Activated naive CD8-positive, alpha-beta T cell treated with anti-CD3 and anti-CD28 coated beads, Interleukin-2, amount 50 U/mL, for 16 hours (primary cell): ENCODE data around the gene ABHD14A.

Experiments used
- DNase-seq: peaks from one replicate; pipeline ENCODE4 v3.0.0-alpha.2; 2020; ENCODE audit warnings: low read depth, low spot score

Gene ABHD14A

DNA sequence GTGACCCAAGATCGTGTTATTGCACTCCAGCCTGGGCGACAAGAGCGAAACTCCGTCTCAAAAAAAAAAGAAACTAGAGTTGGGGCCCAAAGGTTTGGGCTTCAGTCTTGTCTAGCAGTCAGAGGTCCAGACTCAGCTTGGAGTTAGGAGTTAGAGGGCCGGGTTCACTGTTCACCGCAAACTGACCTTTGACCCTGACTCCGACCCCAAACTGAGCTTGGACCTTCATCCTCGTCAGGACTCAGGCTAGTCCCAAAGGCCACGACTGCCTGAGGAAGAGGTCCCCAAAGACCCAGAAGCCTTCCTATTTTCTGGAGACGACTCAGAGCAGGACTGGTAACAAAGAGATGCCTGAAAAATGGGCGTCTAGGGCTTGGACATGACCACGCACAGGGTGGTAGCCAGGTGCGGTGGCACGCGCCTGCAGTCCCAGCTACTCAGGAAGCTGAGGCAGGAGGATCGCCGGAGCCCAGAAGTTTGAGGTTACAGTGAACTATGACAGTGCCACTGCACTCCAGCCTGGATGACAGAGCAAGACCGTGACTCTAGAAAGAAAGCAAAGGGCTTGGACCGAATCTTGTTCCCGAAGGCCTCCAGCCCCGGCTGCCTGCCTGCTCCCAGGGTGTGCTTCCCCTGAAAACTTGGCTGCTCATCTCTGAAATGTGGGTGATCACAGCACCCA is 43.6 kb downstream of the ABHD14A start:
- DNase-seq = no peak

DNA sequence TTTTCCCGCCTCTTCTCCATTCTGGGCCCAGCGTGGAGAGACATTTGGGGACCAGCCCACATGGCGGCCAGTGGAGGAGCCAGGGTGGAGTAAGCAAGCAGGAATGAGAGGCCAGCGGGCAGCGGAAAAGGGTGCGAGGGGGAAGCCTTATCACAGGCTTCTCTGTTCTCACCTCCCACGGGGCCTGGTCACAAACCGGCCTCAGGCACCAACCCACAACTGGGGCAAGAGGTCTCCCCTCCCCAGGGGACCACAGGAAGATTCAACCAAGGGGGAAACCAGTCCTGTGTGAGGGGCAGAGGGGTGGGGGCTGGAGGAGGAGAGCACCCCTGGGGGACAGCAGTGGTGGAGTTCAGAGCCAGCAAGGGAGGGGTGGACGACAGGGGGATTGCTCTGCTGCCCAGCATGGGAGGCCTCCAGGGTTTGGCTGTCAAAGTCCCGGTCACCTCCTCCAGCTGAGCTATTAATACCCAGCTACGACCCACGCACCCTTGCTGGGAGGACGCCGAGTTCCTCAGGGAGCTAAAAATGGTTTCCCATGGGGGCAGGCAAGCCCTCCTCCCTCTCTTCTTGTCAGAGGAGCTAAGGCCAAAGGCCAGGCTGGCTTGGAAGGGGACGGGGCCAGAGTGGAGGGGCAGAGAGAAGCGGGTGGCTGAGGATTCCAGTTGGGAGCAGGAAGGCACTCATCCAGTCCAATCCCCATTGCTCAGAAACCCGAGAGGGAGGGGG is 44.7 kb downstream of the ABHD14A start:
- DNase-seq = no peak

DNA sequence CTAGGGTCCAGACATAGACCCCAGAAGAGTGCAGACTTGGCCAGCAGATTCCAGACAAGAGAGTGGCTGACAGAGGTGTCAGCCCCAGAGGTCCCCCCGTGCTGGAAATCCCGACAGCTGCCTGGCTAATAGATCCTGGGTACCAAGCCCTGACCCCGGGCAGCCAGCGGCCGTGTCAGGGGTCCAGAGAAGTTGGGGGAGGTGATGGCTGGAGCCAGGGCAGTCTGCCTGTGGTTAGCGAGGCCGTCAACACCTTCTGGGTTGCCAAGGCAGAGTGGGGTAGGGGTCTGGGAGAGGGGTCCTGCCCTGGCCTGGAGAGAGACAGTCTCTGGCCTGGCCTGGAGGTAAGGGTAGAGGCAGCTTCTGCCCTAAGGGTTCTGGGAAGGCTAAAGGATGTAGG is 45.9 kb downstream of the ABHD14A start:
- no peak for DNase-seq

DNA sequence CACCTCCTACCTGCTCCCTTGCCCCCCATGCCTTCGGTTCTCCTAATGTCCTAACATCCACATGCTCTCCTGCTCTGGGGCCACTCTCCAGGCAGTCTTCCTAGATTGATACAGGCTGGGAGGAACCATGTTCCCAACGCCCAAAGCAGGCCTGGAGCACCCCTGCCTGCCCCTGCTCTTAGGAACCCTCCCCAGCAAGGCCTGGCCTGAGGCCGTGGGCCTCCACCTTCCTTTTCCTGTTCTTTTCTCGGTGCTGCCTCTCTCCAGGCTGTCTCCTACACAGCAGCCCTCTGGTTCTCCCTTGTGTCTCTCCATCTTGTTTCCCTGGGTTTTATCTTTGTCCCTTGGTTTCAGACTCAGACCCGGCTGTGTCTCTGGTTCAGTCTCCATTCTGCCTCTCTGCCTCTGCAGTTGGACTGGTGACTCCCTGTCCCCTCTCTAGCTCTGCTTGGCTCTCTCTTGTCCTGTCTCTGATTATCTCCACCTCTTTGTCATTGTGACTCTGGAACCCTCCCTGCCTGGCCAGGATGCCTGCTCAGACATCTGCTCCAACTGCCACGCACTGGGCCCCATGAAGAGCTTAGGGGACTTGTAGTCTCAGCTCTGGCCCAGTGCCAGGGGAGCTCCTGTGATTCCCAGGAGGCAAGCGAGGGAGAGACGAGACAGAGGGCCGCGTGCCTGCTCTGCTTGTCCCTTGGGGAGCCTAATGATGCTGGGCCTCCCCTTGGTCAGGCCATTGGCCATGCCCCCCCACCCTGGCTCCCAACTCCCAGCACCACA is 46.8 kb downstream of the ABHD14A start:
- no peak for DNase-seq

DNA sequence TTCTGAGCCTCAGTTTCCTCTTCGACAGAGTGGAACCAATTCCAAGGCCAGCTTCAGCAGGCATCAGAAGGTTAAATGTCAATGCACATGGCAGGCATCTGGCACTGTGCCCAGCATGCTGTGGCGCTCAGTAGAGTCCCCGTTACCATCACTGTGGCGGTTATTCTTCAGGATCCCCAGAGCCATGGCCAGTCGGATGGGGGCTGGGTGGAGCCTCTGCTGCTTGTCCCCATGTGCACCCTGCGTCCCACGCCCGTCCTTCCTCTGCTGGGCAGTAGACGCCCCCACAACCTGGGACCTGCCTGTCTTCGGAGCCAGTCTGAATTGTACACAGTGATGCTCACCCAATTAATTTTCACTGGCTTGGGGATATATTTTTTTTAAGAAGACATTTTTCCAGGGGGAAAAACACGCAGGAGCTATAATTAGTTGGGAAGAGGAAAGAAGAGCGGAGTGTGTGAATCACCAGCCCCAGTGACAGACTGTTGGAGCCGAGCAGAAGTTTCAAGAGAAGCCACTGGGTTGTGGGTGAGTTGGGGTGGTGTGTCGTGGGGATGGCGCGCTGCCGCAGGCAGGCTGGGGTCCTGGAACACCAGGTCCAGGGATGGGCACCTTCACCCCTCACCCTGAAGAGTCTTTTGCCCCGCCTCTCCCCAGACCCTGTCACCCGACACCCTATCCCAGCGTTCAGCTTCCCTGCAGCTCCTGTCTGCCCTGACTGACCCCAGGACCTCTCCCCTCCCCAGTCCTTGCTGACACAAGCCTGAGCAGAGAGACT is 47.6 kb downstream of the ABHD14A start:
- DNase-seq = no peak

DNA sequence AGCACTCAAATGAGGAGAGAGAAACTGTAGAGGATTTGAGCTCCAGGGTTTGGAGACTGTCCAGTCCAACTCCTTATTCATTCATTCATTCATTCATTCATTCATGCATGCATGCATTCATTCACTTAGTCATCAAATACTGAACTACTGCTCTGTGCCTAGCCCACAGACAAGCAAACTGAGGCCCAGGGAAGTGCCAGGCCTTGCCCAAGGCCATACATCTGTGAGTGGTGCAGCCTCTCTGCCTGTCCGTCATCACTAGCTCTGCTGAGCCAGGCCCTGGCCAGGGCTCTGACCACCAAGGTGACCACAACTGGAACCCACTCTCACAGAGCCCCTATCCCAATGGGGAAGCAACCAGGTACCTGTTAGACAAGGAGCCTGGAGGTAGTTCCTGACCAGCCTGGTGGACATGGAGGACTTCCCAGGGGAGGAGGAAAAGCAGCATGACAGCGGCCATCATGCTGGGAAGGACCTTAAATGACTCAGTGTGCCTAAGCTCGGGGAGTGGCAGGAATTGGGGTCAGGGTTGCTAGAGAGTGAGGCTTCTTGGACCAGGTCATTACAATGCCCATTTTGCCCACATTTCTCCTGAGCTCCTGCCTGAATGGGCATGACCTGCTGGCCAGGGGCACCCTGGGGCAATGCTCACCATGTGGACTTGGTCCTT is 48.4 kb downstream of the ABHD14A start:
- no peak for DNase-seq

DNA sequence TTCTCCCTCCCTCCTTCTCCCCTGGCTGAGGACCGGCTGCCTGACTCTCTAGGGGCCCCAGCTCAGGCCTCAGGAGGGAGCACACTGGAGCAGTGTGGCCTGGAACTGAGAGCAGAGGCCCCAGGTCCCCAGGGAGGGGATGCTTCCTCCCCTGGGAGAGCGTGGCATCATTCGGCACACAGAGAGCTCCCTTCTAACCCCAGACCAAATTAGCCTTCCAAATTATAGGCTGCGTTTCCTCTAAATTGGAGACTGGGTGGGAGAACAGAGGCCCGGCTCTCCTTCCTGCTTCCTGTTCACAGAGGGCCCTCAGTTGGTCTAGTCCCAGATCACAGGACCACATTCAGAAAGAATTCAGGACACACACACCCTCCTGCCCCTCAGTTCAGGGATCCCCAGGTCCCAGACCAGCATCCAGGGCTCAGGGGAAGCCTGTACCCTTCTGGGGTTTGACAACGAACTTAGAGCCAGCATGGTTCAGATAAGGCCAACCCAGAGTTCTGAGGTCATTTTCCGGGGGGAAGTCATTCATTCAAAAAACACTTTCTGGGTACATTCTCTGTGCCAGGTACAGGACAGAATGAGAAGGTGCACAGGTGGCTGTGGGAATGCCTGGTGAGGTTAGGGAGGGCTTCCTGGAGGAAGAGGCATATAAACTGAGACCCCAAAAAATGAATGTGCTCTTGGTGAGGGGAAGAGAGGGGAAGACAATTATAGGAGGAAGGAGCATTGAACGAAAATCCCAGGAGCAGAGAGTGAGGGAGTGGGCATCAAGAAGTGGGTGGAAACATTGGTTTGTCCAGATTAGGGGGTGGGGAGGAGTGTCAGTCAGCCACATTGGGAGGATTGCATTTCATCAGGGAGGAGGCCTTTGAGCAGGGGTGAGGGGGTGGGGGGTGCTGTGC is 49.2 kb downstream of the ABHD14A start:
- no peak for DNase-seq

DNA sequence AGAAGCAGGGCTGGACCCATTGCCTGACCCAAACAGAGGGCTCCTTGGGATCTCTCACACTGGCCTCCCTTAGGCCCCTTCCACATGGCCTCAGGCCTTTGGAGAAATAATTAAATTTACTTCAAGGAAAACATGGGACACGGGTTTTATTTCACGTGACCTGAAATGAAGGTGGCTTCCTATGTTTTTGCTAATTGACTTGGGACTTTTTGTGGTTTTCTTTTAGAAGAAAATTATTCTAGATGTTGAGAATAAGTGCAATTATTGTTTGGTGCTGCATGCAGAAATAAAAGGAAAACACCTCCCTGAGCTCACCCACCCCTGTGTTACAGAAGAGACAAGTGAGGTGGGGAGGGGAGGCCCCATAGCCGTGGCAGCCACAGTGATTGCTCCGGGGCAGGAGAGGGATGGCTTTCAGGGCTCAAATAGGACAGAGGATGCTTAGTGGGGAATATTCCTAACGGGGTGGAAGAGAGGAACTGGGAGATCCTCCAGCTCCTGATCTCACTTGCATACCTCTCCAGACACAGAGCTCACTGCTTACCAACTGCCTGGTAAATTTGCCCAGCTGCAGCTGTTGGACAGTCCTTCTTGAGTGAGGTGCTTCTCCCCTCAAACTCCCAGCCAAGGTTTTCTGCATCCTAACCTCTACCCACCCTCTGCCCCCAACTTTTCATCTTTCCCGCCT is 50.0 kb downstream of the ABHD14A start:
- DNase-seq = no peak

DNA sequence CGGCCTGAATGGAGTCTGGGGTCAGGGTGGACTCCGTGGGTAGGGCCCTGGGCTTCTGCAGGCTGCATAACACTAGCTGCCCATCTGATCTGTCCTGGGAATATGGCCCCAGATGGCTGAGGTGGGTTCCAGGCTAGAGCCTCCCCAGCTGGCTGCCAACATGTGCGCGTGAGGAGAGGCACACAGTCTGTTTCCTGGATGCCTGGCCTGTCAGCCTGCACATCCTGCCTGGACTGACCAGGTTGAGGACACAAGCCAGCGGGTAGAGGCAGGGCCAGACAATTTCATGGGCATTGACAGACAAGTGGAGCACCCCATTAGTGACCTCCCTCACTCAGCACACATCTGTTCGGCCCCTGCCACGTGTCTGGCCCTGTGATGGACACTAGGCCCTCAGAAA is 50.6 kb downstream of the ABHD14A start:
- DNase-seq = no peak

DNA sequence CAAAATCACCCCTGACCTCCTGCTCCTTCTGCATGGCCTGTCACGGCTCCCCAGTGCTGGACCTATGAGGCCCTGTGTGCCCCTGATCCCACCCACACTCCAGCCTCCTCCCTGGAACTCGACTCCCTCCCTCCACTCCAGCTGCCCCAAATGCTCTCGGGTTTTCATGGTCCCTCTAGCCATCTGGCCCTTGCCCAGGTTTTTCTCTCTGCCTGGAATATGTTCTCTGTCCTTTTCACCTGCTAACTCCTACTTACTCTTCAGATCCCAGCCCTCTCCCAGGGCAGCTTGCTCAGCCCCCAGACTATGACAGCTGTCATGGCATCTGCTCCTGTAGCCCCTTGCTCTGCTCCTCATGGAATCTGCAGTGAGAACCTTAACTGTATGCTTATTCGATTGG is 51.2 kb downstream of the ABHD14A start:
- DNase-seq = no peak

DNA sequence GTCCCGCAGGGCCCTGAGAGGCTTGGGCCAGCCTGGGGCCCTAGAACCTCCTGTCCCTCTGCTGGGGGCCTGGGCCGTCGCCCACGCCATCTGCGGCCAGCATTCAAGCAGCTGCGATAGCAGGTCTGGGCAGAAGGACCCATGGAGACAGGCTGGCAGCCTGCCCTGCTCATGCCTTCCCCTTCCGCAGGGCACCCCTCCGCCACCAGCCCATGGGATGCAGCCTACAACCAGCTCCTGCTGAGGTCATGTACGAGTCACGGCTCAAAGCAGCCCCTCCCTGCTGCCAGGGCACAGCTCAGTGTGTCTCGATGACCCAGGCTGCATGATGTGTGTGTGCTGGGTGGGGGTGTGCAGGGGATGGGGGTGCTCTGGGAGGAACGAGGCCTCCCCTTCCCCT is 53.7 kb downstream of the ABHD14A start:
- no peak for DNase-seq

DNA sequence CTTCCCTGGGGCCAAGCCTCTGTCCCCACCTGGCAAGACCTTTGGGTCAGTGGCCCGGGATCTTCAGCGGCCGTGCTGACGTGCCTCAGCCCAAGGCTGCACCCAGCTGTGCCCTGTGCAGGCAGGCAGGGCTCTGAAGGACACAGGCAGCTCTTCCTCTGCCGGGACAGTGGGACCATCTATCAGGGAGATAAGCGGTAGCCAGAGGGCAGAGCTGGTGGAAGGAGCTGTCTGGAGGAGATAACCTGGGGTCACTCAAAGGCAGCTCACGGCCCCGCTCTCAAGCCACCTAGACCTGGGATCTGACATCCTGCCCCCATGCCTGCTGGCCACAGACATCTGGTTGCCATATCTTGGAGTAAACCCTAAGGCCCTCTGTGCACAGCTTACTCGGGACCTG is 54.2 kb downstream of the ABHD14A start:
- no peak for DNase-seq

DNA sequence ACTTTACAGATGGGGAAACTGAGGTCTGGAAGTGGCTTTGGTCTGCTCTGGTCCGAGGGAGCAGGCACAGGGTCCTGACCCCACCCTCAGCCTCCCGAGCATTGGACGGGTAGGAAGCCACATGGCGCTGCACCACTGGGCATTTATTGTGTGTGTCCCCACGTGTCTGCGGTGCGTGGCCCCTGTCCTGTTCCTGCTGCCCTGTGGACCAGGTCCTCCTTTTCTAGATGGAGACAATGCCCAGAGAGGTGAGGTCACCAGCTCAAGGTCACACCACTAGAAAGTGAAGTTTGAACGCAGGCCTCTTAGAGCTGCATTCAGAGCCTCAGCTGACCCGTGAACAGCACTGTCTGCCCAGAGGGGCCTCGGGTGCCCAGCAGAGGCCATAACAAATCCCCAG is 54.7 kb downstream of the ABHD14A start:
- no peak for DNase-seq
